Duodenal mucosa (tissue), 2 donors: Measurements from ENCODE around the gene MEFV.
"Not testable (repeated sequence)": the region's sequence is repeated elsewhere in the genome, so short reads cannot be mapped to it uniquely, and the experiment has no call there.

Experiments used
- H3K27ac ChIP-seq: one replicate; pipeline ENCODE4 v1.7.0; 2013; ENCODE audit warnings: low read depth, low read length
- H3K27me3 ChIP-seq, 2 donors: one replicate each; pipeline ENCODE4 v1.7.0; 2013; ENCODE audit warnings: low read length in 2 of 2, control low read depth in 1 of 2; ENCODE audit not compliant: insufficient read depth in 2 of 2, control insufficient read depth in 1 of 2
- H3K36me3 ChIP-seq, 2 donors: one replicate each; pipeline ENCODE4 v1.7.0; 2013; ENCODE audit warnings: low read length in 2 of 2, control low read depth in 1 of 2; ENCODE audit not compliant: insufficient read depth in 2 of 2, control insufficient read depth in 1 of 2
- H3K4me1 ChIP-seq, 2 donors: one replicate each; pipeline ENCODE4 v1.7.0; 2013; ENCODE audit warnings: low read length in 2 of 2, control low read depth in 1 of 2; ENCODE audit not compliant: insufficient read depth in 2 of 2, control insufficient read depth in 1 of 2
- H3K4me3 ChIP-seq, 2 donors: one replicate each; pipeline ENCODE4 v1.7.0; 2013; ENCODE audit warnings: low read length in 2 of 2, low read depth in 1 of 2
- H3K9ac ChIP-seq, 2 donors: one replicate each; pipeline ENCODE4 v1.7.0; 2013; ENCODE audit warnings: low read length in 2 of 2, low read depth in 1 of 2
- H3K9me3 ChIP-seq, 2 donors: one replicate each; pipeline ENCODE4 v1.7.0; 2013; ENCODE audit warnings: low read length in 2 of 2, control low read depth in 1 of 2; ENCODE audit not compliant: control insufficient read depth in 1 of 2

The MEFV gene

GRCh38 chr16:3223913-3224515 lies 32.4 kb downstream of the MEFV start:
- Histone ChIP-seq H3K36me3 (peaks cover 39 to 53% of the 10 kb centered on the region in 2 donors), H3K4me3 (peak overlapping the region; percentile 18 to 32), H3K9me3 (peaks cover 64 to 68% of the 10 kb centered on the region in 2 donors), H3K27ac (no peak overlapping the region), H3K27me3 (no peaks in the 10 kb centered on the region), H3K4me1 (no peaks in the 10 kb centered on the region), H3K9ac (no peak overlapping the region)

GRCh38 chr16:3220839-3221238 lies 35.6 kb downstream of the MEFV start:
- H3K4me3 ChIP-seq, result no peak overlapping the region
- no peaks in the 10 kb centered on the region for H3K4me1 ChIP-seq
- peaks cover 29 to 33% of the 10 kb centered on the region in 2 donors for H3K36me3 ChIP-seq
- H3K27ac ChIP-seq, result no peak overlapping the region
- H3K9me3 ChIP-seq, result peaks cover 46 to 48% of the 10 kb centered on the region in 2 donors
- no peaks in the 10 kb centered on the region for H3K27me3 ChIP-seq
- H3K9ac ChIP-seq, result no peak overlapping the region

- Histone ChIP-seq H3K4me3 (no peak overlapping the region), H3K9me3 (peaks cover 4 to 5% of the 10 kb centered on the region in 2 donors), H3K27ac (no peak overlapping the region), H3K9ac (no peak overlapping the region), H3K27me3 (no peaks in the 10 kb centered on the region), H3K36me3 (no peaks in the 10 kb centered on the region), H3K4me1 (no peaks in the 10 kb centered on the region)
Observed at GRCh38 chr16:3216263-3216640, 40.2 kb downstream of the MEFV start.

- no peak overlapping the region for H3K27ac ChIP-seq
Observed at GRCh38 chr16:3215601-3216262, 40.7 kb downstream of the MEFV start.

GRCh38 chr16:3214904-3215600 lies 41.4 kb downstream of the MEFV start:
- H3K4me3 ChIP-seq, result no peak overlapping the region
- H3K36me3 ChIP-seq, result no peaks in the 10 kb centered on the region
- no peak overlapping the region for H3K27ac ChIP-seq
- no peaks in the 10 kb centered on the region for H3K27me3 ChIP-seq
- no peaks in the 10 kb centered on the region for H3K9me3 ChIP-seq
- H3K4me1 ChIP-seq, result no peaks in the 10 kb centered on the region
- no peak overlapping the region for H3K9ac ChIP-seq

More at GRCh38 chr16:3215601-3216262, 40.7 kb downstream of the MEFV start:
- Histone ChIP-seq H3K27me3 (no peaks in the 10 kb centered on the region), H3K9me3 (no peaks in the 10 kb centered on the region), H3K4me3 (no peak overlapping the region), H3K9ac (no peak overlapping the region), H3K4me1 (no peaks in the 10 kb centered on the region), H3K36me3 (no peaks in the 10 kb centered on the region)

GRCh38 chr16:3212567-3212966 lies 43.9 kb downstream of the MEFV start:
- Histone ChIP-seq H3K4me1 (no peaks in the 10 kb centered on the region), H3K27ac (no peak overlapping the region), H3K4me3 (no peak overlapping the region), H3K27me3 (no peaks in the 10 kb centered on the region), H3K9me3 (no peaks in the 10 kb centered on the region), H3K36me3 (no peaks in the 10 kb centered on the region), H3K9ac (no peak overlapping the region)

- Histone ChIP-seq H3K36me3 (no peaks in the 10 kb centered on the region), H3K9me3 (no peaks in the 10 kb centered on the region), H3K4me1 (no peaks in the 10 kb centered on the region), H3K27ac (no peak overlapping the region), H3K9ac (no peak overlapping the region), H3K27me3 (no peaks in the 10 kb centered on the region), H3K4me3 (no peak overlapping the region)
Observed at GRCh38 chr16:3212006-3212405, 44.4 kb downstream of the MEFV start.

- Histone ChIP-seq H3K27me3 (no peaks in the 10 kb centered on the region), H3K4me3 (no peak overlapping the region), H3K9ac (no peak overlapping the region), H3K36me3 (no peaks in the 10 kb centered on the region), H3K9me3 (peaks cover 2 to 12% of the 10 kb centered on the region in 2 donors), H3K4me1 (no peaks in the 10 kb centered on the region), H3K27ac (no peak overlapping the region)
Observed at GRCh38 chr16:3207086-3207953, 49.1 kb downstream of the MEFV start.

GRCh38 chr16:3205939-3206338 lies 50.5 kb downstream of the MEFV start:
- H3K4me1 ChIP-seq, H3K4me3 ChIP-seq, H3K9ac ChIP-seq, H3K27ac ChIP-seq, H3K27me3 ChIP-seq, H3K36me3 ChIP-seq: not testable (repeated sequence)
- H3K9me3 ChIP-seq, result peaks cover 2 to 12% of the 10 kb centered on the region in 2 donors
